Measurements from ENCODE around the gene CCNY. TPM values are rescaled to one million over a fixed set of nuclear protein-coding genes. Genes with fewer than 3 reads are reported as not detected.

Gene CCNY
- total RNA-seq, 2 experiments from 2014 or later, result 42.2 to 48.8 TPM

DNA sequence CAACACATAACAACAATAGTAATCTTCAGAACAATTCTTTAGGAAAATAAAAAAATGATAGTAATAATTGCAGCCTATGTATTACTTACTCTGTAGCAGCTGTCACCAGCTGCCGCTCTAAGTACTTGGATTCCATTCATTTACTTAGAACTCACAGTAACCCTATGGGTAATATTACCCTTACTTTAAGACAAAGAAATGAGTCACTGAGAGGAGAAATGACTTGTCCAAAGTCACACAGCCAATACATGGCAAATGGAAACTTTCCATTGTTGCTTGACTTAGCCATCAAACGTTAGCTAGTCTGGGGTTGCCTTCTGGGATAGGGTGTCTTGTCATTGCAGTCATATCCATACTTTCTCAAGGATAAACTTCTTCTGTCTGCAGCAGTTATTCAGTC lies 3.6 kb downstream of the CCNY start:
- Mint-ChIP-seq H3K27me3 (no peaks in the 10 kb centered on the region), H3K4me1 (ENCODE audit: low read depth) (peaks cover 59% of the 10 kb centered on the region), H3K27ac (peak overlapping the region; percentile 90), H3K9me3 (no peaks in the 10 kb centered on the region), H3K36me3 (ENCODE audit: low read depth) (peaks cover 12% of the 10 kb centered on the region), H3K4me3 (peak overlapping the region; percentile 52)
- intact Hi-C loops (cut with micrococcal nuclease), result loop anchor here (2.0 to 10.0 kb wide), 5 partner anchors 17 to 215 kb away; partner anchors contain the start of gene CREM
- peak; percentile 52 for ATAC-seq
- peak; percentile 38 for DNase-seq
- ChIA-PET POLR2A (interaction anchor here (0.6 to 2.0 kb wide), 6 partner anchors 10 to 214 kb away, joined by 3 to 6 read pairs (median 4); partner anchors contain the start of gene CREM), CTCF (interaction anchor here (0.7 to 1.1 kb wide), 2 partner anchors 25 to 144 kb away, joined by 3 read pairs; no protein-coding TSS in a partner anchor)
- TF ChIP-seq, protein P1, sequence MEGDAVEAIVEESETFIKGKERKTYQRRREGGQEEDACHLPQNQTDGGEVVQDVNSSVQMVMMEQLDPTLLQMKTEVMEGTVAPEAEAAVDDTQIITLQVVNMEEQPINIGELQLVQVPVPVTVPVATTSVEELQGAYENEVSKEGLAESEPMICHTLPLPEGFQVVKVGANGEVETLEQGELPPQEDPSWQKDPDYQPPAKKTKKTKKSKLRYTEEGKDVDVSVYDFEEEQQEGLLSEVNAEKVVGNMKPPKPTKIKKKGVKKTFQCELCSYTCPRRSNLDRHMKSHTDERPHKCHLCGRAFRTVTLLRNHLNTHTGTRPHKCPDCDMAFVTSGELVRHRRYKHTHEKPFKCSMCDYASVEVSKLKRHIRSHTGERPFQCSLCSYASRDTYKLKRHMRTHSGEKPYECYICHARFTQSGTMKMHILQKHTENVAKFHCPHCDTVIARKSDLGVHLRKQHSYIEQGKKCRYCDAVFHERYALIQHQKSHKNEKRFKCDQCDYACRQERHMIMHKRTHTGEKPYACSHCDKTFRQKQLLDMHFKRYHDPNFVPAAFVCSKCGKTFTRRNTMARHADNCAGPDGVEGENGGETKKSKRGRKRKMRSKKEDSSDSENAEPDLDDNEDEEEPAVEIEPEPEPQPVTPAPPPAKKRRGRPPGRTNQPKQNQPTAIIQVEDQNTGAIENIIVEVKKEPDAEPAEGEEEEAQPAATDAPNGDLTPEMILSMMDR (IDR thresholded peaks at IDR 0.05), result no peak

- Mint-ChIP-seq H3K36me3 (ENCODE audit: low read depth) (peaks cover 9% of the 10 kb centered on the region), H3K27me3 (no peaks in the 10 kb centered on the region), H3K4me1 (ENCODE audit: low read depth) (peaks cover 60% of the 10 kb centered on the region), H3K9me3 (peaks cover 1% of the 10 kb centered on the region), H3K27ac (peak overlapping the region; percentile 74), H3K4me3 (peak overlapping the region; percentile 13)
- CTCF ChIA-PET, result interaction anchor here (0.5 to 1.7 kb wide), 4 partner anchors 9 to 102 kb away, joined by 3 to 9 read pairs (median 3); no protein-coding TSS in a partner anchor
- TF ChIP-seq, protein P1 (IDR thresholded peaks at IDR 0.05), result no peak
- ATAC-seq, result no peak
- intact Hi-C loops (cut with micrococcal nuclease), result loop anchor here (2.0 to 5.0 kb wide), 4 partner anchors 16 to 144 kb away; no protein-coding TSS in a partner anchor
- POLR2A ChIA-PET, result interaction anchor here (0.5 to 2.0 kb wide), 9 partner anchors 15 to 215 kb away, joined by 3 to 7 read pairs (median 4); partner anchors contain the start of gene CREM
- peak; percentile 39 for DNase-seq
These were observed 4.7 kb downstream of the CCNY start for GRCh38 chr10:35340975-35341374.

- peaks cover 64% of the 10 kb centered on the region for H3K4me1 Mint-ChIP-seq (ENCODE audit: low read depth)
- peaks cover 1% of the 10 kb centered on the region for H3K9me3 Mint-ChIP-seq
- H3K36me3 Mint-ChIP-seq (ENCODE audit: low read depth), result peaks cover 9% of the 10 kb centered on the region
- DNase-seq, result no peak
- ChIA-PET CTCF (interaction anchor here (0.5 to 1.7 kb wide), 5 partner anchors 9 to 102 kb away, joined by 3 to 9 read pairs (median 3); no protein-coding TSS in a partner anchor), POLR2A (interaction anchor here (0.5 to 1.8 kb wide), 9 partner anchors 10 to 756 kb away, joined by 3 to 7 read pairs (median 3); no protein-coding TSS in a partner anchor)
- intact Hi-C loops (cut with micrococcal nuclease), result loop anchor here (2.0 to 5.0 kb wide), 4 partner anchors 15 to 144 kb away; no protein-coding TSS in a partner anchor
- H3K27ac Mint-ChIP-seq, result peak overlapping the region; percentile 74
- TF ChIP-seq, protein P1 (IDR thresholded peaks at IDR 0.05), result no peak
- H3K27me3 Mint-ChIP-seq, result no peaks in the 10 kb centered on the region
- peak; percentile 63 for ATAC-seq
- H3K4me3 Mint-ChIP-seq, result peak overlapping the region; percentile 1
These were observed 5.2 kb downstream of the CCNY start for GRCh38 chr10:35341521-35341920.

GRCh38 chr10:35342183-35342753 lies 6.0 kb downstream of the CCNY start:
- Mint-ChIP-seq H3K9me3 (peaks cover 1% of the 10 kb centered on the region), H3K27ac (peak overlapping the region; percentile 17), H3K4me3 (no peak overlapping the region), H3K4me1 (ENCODE audit: low read depth) (peaks cover 70% of the 10 kb centered on the region), H3K27me3 (no peaks in the 10 kb centered on the region), H3K36me3 (ENCODE audit: low read depth) (peaks cover 9% of the 10 kb centered on the region)
- TF ChIP-seq, protein P1 (IDR thresholded peaks at IDR 0.05), result no peak
- DNase-seq (no peak), ATAC-seq (no peak)
- POLR2A ChIA-PET, result interaction anchor here (0.6 to 1.6 kb wide), 5 partner anchors 9 to 756 kb away, joined by 3 to 7 read pairs (median 5); no protein-coding TSS in a partner anchor
- CTCF ChIA-PET, result interaction anchor here (0.9 to 1.7 kb wide), 2 partner anchors 12 to 14 kb away, joined by 7 to 9 read pairs; no protein-coding TSS in a partner anchor
- intact Hi-C loops (cut with micrococcal nuclease), result loop anchor here (5.0 kb wide), 2 partner anchors 35 to 145 kb away; no protein-coding TSS in a partner anchor

Data from activated CD8-positive, alpha-beta T cell treated with anti-CD3 and anti-CD28 coated beads for 36 hours (primary cell).